A673 (cell line): Measurements from ENCODE around the gene BCAM.

Source experiments
- CTCF ChIP-seq: fragments of 300-800, 200-600 bp; sonication (generic); conservative IDR thresholded peaks from 2 replicates; pipeline ENCODE4 v1.5.1; 2017; ENCODE audit warnings: low read depth, mild to moderate bottlenecking, antibody characterized with exemption, low read length, moderate library complexity, mixed read lengths
- EZH2 ChIP-seq: fragments of 200-600 bp; sonication (generic); IDR thresholded peaks from 2 replicates; pipeline ENCODE4 v1.6.1; 2017; ENCODE audit warnings: borderline replicate concordance, low read depth, mild to moderate bottlenecking, mixed read lengths, antibody characterized with exemption, low read length; ENCODE audit not compliant: poor library complexity, severe bottlenecking

GRCh38 chr19:44863990-44864389 is 55.1 kb downstream of the BCAM start:
- TF ChIP-seq CTCF (no peak), EZH2 (no peak)
